Esophagus muscularis mucosa (tissue), 3 donors: ENCODE measurements around the gene DKK2.

Experiments used
- CTCF ChIP-seq, 3 experiments: fragments of 200-600 bp in 2 of 3; fragments of 450-650 bp in 1 of 3; sonication (generic) in 2 of 3; IDR thresholded peaks; one replicate each; pipeline ENCODE4 v1.5.1; 2017 to 2019; ENCODE audit warnings: antibody characterized with exemption in 3 of 3, mild to moderate bottlenecking in 2 of 3, moderate library complexity in 1 of 3
- EP300 ChIP-seq: sonication (generic); formaldehyde crosslinking; IDR thresholded peaks from one replicate; pipeline ENCODE4 v1.6.1; 2017; ENCODE audit warnings: antibody characterized with exemption

- TF ChIP-seq CTCF (IDR thresholded peaks at IDR 0.05) (no peak), EP300 (no peak)
These were observed 105.6 kb downstream of the DKK2 start for GRCh38 chr4:106930522-106930921.
